B cell (primary cell): ENCODE results near the gene LIPC.

ENCODE experiments used
- CTCF ChIP-seq: fragments of 200-600 bp; IDR thresholded peaks from one replicate; pipeline ENCODE4 v1.8.0; 2022; ENCODE audit warnings: antibody characterized with exemption, mild to moderate bottlenecking
- EZH2 ChIP-seq: IDR thresholded peaks from 2 replicates; pipeline ENCODE4 v1.6.1; 2012; ENCODE audit warnings: borderline replicate concordance, low read depth, mild to moderate bottlenecking, moderate library complexity, low read length; ENCODE audit not compliant: insufficient read depth, poor library complexity, severe bottlenecking

- TF ChIP-seq EZH2 = no peak
- TF ChIP-seq CTCF = no peak
Measured at GRCh38 chr15:58519516-58519915, 87.7 kb downstream of the LIPC start.
